Epithelial cell of esophagus (primary cell): ENCODE results near the gene PPID.
"Not testable (repeated sequence)": the region's sequence is repeated elsewhere in the genome, so short reads cannot be mapped to it uniquely, and the experiment has no call there.

ENCODE experiments used
- DNase-seq: peaks from one replicate; pipeline ENCODE4 v3.0.0; 2010; ENCODE audit warnings: low read depth
- H3K4me3 ChIP-seq: 2 replicates; pipeline ENCODE4 v1.5.1; 2011; ENCODE audit warnings: mild to moderate bottlenecking, low read length, control low read depth
- CTCF ChIP-seq: IDR thresholded peaks from 2 replicates; pipeline ENCODE4 v1.5.1; 2011; ENCODE audit warnings: low read depth, mild to moderate bottlenecking, low read length, control low read depth, inconsistent platforms; ENCODE audit not compliant: insufficient read depth; ENCODE audit errors: missing control alignments

The PPID gene

GRCh38 chr4:158756588-158756987 is 33.4 kb upstream of the PPID start:
- H3K4me3 ChIP-seq: no peak overlapping the region
- no peak for TF ChIP-seq CTCF
- DNase-seq: no peak

- H3K4me3 ChIP-seq, DNase-seq: not testable (repeated sequence)
Measured at GRCh38 chr4:158755819-158756218, 32.6 kb upstream of the PPID start.

- TF ChIP-seq CTCF: no peak
- no peak for DNase-seq
Measured at GRCh38 chr4:158754385-158755180, 31.4 kb upstream of the PPID start.

GRCh38 chr4:158750379-158750778 is 27.2 kb upstream of the PPID start:
- no peak for TF ChIP-seq CTCF
- no peak overlapping the region for H3K4me3 ChIP-seq
- DNase-seq: no peak

More at GRCh38 chr4:158754385-158755180, 31.4 kb upstream of the PPID start:
- no peak overlapping the region for H3K4me3 ChIP-seq

GRCh38 chr4:158746537-158746936 is 23.3 kb upstream of the PPID start:
- DNase-seq, H3K4me3 ChIP-seq: not testable (repeated sequence)

- no peak for TF ChIP-seq CTCF
- no peak overlapping the region for H3K4me3 ChIP-seq
- DNase-seq: peak; percentile 68
Measured at GRCh38 chr4:158741326-158742021, 18.3 kb upstream of the PPID start.

GRCh38 chr4:158739600-158739999 is 16.4 kb upstream of the PPID start:
- DNase-seq: no peak
- H3K4me3 ChIP-seq: no peak overlapping the region
- no peak for TF ChIP-seq CTCF

GRCh38 chr4:158738866-158739265 is 15.7 kb upstream of the PPID start:
- no peak for TF ChIP-seq CTCF
- no peak for DNase-seq
- H3K4me3 ChIP-seq: no peak overlapping the region
